GM23338 (cell line): ENCODE results near the gene RAB31. TPM values are rescaled to one million over a fixed set of nuclear protein-coding genes. Genes with fewer than 3 reads are reported as not detected.

ENCODE experiments used
- ATAC-seq: fragments of 200-7000 bp; cut with Tn5 transposase; 3 replicates; pipeline ENCODE4 v1.9.1; 2020
- DNase-seq: peaks from one replicate; pipeline ENCODE4 v3.0.0-alpha.2; 2015; ENCODE audit warnings: low spot score
- H2AFZ ChIP-seq: fragments of 200-600 bp; sonication (generic); 2 replicates; pipeline ENCODE4 v1.8.0; 2016; ENCODE audit warnings: antibody characterized with exemption, mild to moderate bottlenecking, moderate library complexity
- H3F3A ChIP-seq: fragments of 200-600 bp; sonication (generic); replicated peaks from 2 replicates; pipeline ENCODE4 v1.8.0; 2017; ENCODE audit warnings: antibody characterized with exemption, mixed run types, low read depth
- H3K27ac ChIP-seq: fragments of 200-600 bp; sonication (generic); 2 replicates; pipeline ENCODE4 v1.6.1; 2016; ENCODE audit warnings: low read depth
- H3K27me3 ChIP-seq: fragments of 200-600 bp; sonication (generic); 2 replicates; pipeline ENCODE4 v1.8.0; 2016; ENCODE audit warnings: mild to moderate bottlenecking, mixed run types, moderate library complexity; ENCODE audit not compliant: insufficient read depth
- H3K36me3 ChIP-seq: fragments of 200-600 bp; sonication (generic); 2 replicates; pipeline ENCODE4 v1.8.0; 2016; ENCODE audit warnings: mild to moderate bottlenecking; ENCODE audit not compliant: insufficient read depth
- H3K4me1 ChIP-seq: fragments of 200-600 bp; sonication (generic); 2 replicates; pipeline ENCODE4 v1.8.0; 2016; ENCODE audit warnings: mild to moderate bottlenecking, moderate library complexity; ENCODE audit not compliant: insufficient read depth
- H3K4me2 ChIP-seq: fragments of 200-600 bp; sonication (generic); 2 replicates; pipeline ENCODE4 v1.7.1; 2017; ENCODE audit warnings: mixed run types
- H3K4me3 ChIP-seq: fragments of 200-600 bp; sonication (generic); 2 replicates; pipeline ENCODE4 v1.6.1; 2016; ENCODE audit warnings: mixed run types
- H3K79me2 ChIP-seq: fragments of 200-600 bp; sonication (generic); replicated peaks from 2 replicates; pipeline ENCODE4 v1.8.0; 2017; ENCODE audit warnings: mild to moderate bottlenecking; ENCODE audit not compliant: insufficient read depth
- H3K9me2 ChIP-seq: fragments of 200-600 bp; sonication (generic); 2 replicates; pipeline ENCODE4 v1.8.0; 2017; ENCODE audit not compliant: insufficient read depth
- H4K20me1 ChIP-seq: fragments of 200-600 bp; sonication (generic); replicated peaks from 2 replicates; pipeline ENCODE4 v1.8.0; 2017; ENCODE audit warnings: mild to moderate bottlenecking; ENCODE audit not compliant: insufficient read depth
- H3K27ac Mint-ChIP-seq: 2 replicates; pipeline ENCODE4 v1.8.0; 2020; ENCODE audit warnings: inconsistent platforms, mild to moderate bottlenecking, moderate library complexity, mixed read lengths
- H3K27me3 Mint-ChIP-seq: 3 replicates; pipeline ENCODE4 v1.8.0; 2022; ENCODE audit warnings: low read depth, mild to moderate bottlenecking, moderate library complexity, mixed read lengths, inconsistent platforms; ENCODE audit not compliant: insufficient read depth, poor library complexity
- H3K36me3 Mint-ChIP-seq: 3 replicates; pipeline ENCODE4 v1.8.0; 2021; ENCODE audit warnings: low read depth, mild to moderate bottlenecking, inconsistent platforms, moderate library complexity, mixed read lengths
- H3K4me1 Mint-ChIP-seq: 3 replicates; pipeline ENCODE4 v1.8.0; 2020; ENCODE audit warnings: mild to moderate bottlenecking, inconsistent platforms, mixed read lengths
- H3K4me3 Mint-ChIP-seq: 3 replicates; pipeline ENCODE4 v1.8.0; 2021; ENCODE audit warnings: moderate library complexity, mild to moderate bottlenecking, inconsistent platforms, mixed read lengths
- H3K9me3 Mint-ChIP-seq: 3 replicates; pipeline ENCODE4 v1.8.0; 2020; ENCODE audit warnings: moderate library complexity, mild to moderate bottlenecking, inconsistent platforms, mixed read lengths
- CREB1 ChIP-seq: fragments of 250-450 bp; sonication (Bioruptor Pico); IDR thresholded peaks from 2 replicates; pipeline ENCODE4 v1.5.0; 2020; ENCODE audit warnings: low read depth, mild to moderate bottlenecking, moderate library complexity
- EZH2 ChIP-seq: fragments of 200-600 bp; sonication (generic); IDR thresholded peaks from one replicate; pipeline ENCODE4 v1.8.0; 2017; ENCODE audit warnings: antibody characterized with exemption, mild to moderate bottlenecking, low read depth; ENCODE audit not compliant: unreplicated experiment
- EZH2phosphoT487 ChIP-seq: fragments of 200-600 bp; sonication (generic); IDR thresholded peaks from one replicate; pipeline ENCODE4 v1.8.1; 2018; ENCODE audit warnings: antibody characterized with exemption; ENCODE audit not compliant: unreplicated experiment
- NANOG ChIP-seq: IDR thresholded peaks from 2 replicates; pipeline ENCODE4 v1.6.1; 2016; ENCODE audit warnings: antibody characterized with exemption, borderline replicate concordance
- STAT1 ChIP-seq: IDR thresholded peaks from one replicate; pipeline ENCODE4 v1.6.1; 2016; ENCODE audit warnings: antibody characterized with exemption; ENCODE audit not compliant: unreplicated experiment
- ZNF114 ChIP-seq: fragments of 250-450 bp; sonication (Bioruptor Pico); IDR thresholded peaks from 2 replicates; pipeline ENCODE4 v1.5.0; 2020; ENCODE audit warnings: mild to moderate bottlenecking, moderate library complexity
- ZNF331 ChIP-seq: fragments of 250-450 bp; sonication (Bioruptor Pico); IDR thresholded peaks from 2 replicates; pipeline ENCODE4 v1.5.0; 2020; ENCODE audit warnings: low read depth, mild to moderate bottlenecking, moderate library complexity
- polyA plus RNA-seq: library from polyadenylated mRNA; unstranded; fragments of >200 nt; fragmentation: Nextera tagmentation; extraction: Ambion mirVana; gene quantifications from 2 replicates; pipeline ENCODE4 v1.2.1, GENCODE V29; 2016
- total RNA-seq: library from RNA; depleted of rRNA; stranded (reverse); fragments of >200 nt; shearing (Covaris generic); gene quantifications from 2 replicates; pipeline ENCODE4 v1.2.3, GENCODE V29; 2014
- TF ChIP-seq, protein P1 (sequence below), 2 experiments: fragments of 200-600 bp in 1 of 2; sonication (generic) in 1 of 2; conservative IDR thresholded peaks; 2 replicates each; pipeline versions ENCODE4 v1.5.1 to v1.6.1; 2016 to 2017; ENCODE audit warnings: antibody characterized with exemption in 2 of 2, low read depth in 2 of 2, mild to moderate bottlenecking in 2 of 2, moderate library complexity in 1 of 2
- TF ChIP-seq, protein P2 (sequence below): fragments of 250-450 bp; sonication (Bioruptor Pico); IDR thresholded peaks from 2 replicates; pipeline ENCODE4 v1.5.0; 2020; ENCODE audit warnings: mild to moderate bottlenecking, moderate library complexity
- TF ChIP-seq, protein P3 (sequence below): IDR thresholded peaks from 2 replicates; pipeline ENCODE4 v1.6.1; 2016; ENCODE audit warnings: antibody characterized with exemption
- TF ChIP-seq, protein P4 (sequence below): IDR thresholded peaks from one replicate; pipeline ENCODE4 v1.6.1; 2018; ENCODE audit warnings: antibody characterized with exemption; ENCODE audit not compliant: unreplicated experiment

Gene RAB31
- total and polyA plus RNA-seq, 2 experiments from 2014 or later, result 33.8 to 46.1 TPM

DNA sequence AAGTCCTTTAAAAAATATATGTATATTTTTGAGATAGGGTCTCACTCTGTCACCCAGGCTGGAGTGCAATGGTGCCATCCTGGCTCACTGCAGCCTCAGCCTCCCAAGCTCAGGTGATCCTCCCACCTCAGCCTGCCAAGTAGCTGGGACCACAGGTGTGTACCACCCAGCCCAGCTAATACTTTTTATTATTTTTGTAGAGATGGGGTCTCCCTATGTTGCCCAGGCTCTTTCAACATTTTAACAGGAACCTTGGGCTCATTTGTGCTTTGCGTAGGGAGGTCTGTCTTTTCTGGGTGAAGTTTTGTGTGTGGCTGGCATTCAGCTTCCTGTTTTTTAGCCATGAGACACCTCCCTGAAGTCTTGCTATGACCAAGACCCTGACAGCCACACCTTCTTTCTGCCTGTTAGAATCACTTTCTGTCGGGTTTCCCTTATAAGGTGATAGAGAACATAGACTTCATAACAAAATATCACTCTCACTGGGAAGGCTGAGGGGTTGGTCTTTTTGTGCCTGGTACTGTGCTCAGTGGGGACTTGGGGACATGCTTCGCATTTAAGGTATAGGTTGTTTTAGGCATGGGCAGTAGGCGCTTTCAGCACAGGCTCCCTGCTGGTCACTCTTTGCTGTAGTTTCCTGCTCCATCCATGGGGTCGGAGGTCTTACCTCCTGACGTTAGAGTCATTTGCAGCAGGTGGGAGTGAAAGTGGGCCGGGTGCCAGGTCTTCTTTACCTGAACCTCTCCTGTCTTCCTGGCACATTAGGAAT is 3.4 kb downstream of the RAB31 start (continued):
- TF ChIP-seq, protein P1, sequence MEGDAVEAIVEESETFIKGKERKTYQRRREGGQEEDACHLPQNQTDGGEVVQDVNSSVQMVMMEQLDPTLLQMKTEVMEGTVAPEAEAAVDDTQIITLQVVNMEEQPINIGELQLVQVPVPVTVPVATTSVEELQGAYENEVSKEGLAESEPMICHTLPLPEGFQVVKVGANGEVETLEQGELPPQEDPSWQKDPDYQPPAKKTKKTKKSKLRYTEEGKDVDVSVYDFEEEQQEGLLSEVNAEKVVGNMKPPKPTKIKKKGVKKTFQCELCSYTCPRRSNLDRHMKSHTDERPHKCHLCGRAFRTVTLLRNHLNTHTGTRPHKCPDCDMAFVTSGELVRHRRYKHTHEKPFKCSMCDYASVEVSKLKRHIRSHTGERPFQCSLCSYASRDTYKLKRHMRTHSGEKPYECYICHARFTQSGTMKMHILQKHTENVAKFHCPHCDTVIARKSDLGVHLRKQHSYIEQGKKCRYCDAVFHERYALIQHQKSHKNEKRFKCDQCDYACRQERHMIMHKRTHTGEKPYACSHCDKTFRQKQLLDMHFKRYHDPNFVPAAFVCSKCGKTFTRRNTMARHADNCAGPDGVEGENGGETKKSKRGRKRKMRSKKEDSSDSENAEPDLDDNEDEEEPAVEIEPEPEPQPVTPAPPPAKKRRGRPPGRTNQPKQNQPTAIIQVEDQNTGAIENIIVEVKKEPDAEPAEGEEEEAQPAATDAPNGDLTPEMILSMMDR (conservative IDR thresholded peaks at IDR 0.05; ENCODE audit: low read depth in 2 of 2), result no peak
- TF ChIP-seq EZH2 (no peak), STAT1 (no peak), EZH2phosphoT487 (no peak), NANOG (no peak)

DNA sequence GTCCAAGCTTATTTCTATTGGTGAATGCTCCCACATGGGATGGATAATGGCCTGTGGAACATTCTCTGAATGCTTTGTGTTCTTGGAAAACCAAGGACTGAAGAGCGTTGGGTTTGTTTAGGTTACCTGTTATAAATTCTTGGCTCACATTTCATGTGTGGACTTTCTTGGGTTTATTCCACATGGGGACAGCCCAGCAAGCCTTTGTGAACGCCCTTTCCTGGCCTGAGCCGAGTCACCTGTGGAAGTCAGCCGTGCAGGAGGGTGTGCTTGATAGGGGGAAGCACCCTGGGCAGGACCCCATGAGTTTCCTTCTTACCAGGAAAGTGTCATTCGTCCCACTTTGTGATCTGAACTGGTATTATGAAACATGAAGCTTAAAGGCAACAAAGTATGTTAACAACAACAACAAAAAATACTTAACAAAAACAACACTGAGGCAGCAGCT is 4.1 kb downstream of the RAB31 start:
- peaks cover 33% of the 10 kb centered on the region for H3K79me2 ChIP-seq
- TF ChIP-seq ZNF114 (no peak), STAT1 (no peak), EZH2phosphoT487 (no peak), NANOG (no peak), CREB1 (CRISPR knock-in tag) (no peak), ZNF331 (CRISPR knock-in tag) (no peak), EZH2 (no peak)
- TF ChIP-seq, protein P2, sequence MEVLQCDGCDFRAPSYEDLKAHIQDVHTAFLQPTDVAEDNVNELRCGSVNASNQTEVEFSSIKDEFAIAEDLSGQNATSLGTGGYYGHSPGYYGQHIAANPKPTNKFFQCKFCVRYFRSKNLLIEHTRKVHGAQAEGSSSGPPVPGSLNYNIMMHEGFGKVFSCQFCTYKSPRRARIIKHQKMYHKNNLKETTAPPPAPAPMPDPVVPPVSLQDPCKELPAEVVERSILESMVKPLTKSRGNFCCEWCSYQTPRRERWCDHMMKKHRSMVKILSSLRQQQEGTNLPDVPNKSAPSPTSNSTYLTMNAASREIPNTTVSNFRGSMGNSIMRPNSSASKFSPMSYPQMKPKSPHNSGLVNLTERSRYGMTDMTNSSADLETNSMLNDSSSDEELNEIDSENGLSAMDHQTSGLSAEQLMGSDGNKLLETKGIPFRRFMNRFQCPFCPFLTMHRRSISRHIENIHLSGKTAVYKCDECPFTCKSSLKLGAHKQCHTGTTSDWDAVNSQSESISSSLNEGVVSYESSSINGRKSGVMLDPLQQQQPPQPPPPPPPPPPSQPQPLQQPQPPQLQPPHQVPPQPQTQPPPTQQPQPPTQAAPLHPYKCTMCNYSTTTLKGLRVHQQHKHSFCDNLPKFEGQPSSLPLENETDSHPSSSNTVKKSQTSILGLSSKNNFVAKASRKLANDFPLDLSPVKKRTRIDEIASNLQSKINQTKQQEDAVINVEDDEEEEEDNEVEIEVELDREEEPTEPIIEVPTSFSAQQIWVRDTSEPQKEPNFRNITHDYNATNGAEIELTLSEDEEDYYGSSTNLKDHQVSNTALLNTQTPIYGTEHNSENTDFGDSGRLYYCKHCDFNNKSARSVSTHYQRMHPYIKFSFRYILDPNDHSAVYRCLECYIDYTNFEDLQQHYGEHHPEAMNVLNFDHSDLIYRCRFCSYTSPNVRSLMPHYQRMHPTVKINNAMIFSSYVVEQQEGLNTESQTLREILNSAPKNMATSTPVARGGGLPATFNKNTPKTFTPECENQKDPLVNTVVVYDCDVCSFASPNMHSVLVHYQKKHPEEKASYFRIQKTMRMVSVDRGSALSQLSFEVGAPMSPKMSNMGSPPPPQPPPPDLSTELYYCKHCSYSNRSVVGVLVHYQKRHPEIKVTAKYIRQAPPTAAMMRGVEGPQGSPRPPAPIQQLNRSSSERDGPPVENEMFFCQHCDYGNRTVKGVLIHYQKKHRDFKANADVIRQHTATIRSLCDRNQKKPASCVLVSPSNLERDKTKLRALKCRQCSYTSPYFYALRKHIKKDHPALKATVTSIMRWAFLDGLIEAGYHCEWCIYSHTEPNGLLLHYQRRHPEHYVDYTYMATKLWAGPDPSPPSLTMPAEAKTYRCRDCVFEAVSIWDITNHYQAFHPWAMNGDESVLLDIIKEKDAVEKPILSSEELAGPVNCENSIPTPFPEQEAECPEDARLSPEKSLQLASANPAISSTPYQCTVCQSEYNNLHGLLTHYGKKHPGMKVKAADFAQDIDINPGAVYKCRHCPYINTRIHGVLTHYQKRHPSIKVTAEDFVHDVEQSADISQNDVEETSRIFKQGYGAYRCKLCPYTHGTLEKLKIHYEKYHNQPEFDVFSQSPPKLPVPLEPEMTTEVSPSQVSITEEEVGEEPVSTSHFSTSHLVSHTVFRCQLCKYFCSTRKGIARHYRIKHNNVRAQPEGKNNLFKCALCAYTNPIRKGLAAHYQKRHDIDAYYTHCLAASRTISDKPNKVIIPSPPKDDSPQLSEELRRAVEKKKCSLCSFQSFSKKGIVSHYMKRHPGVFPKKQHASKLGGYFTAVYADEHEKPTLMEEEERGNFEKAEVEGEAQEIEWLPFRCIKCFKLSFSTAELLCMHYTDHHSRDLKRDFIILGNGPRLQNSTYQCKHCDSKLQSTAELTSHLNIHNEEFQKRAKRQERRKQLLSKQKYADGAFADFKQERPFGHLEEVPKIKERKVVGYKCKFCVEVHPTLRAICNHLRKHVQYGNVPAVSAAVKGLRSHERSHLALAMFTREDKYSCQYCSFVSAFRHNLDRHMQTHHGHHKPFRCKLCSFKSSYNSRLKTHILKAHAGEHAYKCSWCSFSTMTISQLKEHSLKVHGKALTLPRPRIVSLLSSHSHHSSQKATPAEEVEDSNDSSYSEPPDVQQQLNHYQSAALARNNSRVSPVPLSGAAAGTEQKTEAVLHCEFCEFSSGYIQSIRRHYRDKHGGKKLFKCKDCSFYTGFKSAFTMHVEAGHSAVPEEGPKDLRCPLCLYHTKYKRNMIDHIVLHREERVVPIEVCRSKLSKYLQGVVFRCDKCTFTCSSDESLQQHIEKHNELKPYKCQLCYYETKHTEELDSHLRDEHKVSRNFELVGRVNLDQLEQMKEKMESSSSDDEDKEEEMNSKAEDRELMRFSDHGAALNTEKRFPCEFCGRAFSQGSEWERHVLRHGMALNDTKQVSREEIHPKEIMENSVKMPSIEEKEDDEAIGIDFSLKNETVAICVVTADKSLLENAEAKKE (CRISPR knock-in tag), result no peak
- TF ChIP-seq, protein P3, sequence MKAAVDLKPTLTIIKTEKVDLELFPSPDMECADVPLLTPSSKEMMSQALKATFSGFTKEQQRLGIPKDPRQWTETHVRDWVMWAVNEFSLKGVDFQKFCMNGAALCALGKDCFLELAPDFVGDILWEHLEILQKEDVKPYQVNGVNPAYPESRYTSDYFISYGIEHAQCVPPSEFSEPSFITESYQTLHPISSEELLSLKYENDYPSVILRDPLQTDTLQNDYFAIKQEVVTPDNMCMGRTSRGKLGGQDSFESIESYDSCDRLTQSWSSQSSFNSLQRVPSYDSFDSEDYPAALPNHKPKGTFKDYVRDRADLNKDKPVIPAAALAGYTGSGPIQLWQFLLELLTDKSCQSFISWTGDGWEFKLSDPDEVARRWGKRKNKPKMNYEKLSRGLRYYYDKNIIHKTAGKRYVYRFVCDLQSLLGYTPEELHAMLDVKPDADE, result no peak
- TF ChIP-seq, protein P4, sequence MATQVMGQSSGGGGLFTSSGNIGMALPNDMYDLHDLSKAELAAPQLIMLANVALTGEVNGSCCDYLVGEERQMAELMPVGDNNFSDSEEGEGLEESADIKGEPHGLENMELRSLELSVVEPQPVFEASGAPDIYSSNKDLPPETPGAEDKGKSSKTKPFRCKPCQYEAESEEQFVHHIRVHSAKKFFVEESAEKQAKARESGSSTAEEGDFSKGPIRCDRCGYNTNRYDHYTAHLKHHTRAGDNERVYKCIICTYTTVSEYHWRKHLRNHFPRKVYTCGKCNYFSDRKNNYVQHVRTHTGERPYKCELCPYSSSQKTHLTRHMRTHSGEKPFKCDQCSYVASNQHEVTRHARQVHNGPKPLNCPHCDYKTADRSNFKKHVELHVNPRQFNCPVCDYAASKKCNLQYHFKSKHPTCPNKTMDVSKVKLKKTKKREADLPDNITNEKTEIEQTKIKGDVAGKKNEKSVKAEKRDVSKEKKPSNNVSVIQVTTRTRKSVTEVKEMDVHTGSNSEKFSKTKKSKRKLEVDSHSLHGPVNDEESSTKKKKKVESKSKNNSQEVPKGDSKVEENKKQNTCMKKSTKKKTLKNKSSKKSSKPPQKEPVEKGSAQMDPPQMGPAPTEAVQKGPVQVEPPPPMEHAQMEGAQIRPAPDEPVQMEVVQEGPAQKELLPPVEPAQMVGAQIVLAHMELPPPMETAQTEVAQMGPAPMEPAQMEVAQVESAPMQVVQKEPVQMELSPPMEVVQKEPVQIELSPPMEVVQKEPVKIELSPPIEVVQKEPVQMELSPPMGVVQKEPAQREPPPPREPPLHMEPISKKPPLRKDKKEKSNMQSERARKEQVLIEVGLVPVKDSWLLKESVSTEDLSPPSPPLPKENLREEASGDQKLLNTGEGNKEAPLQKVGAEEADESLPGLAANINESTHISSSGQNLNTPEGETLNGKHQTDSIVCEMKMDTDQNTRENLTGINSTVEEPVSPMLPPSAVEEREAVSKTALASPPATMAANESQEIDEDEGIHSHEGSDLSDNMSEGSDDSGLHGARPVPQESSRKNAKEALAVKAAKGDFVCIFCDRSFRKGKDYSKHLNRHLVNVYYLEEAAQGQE, result no peak

More for the DNA sequence above, 4.1 kb downstream of the RAB31 start:
- H3K9me3 Mint-ChIP-seq, result no peaks in the 10 kb centered on the region; the same call in 2 of the 3 replicates
- H3K4me3 Mint-ChIP-seq, result no peak overlapping the region
- no peak overlapping the region for H2AFZ ChIP-seq
- H3K9me2 ChIP-seq, result no peaks in the 10 kb centered on the region
- peaks cover 7% of the 10 kb centered on the region for H3K4me1 ChIP-seq
- H3K27ac Mint-ChIP-seq, result no peak overlapping the region
- no peaks in the 10 kb centered on the region for H3K36me3 ChIP-seq
- peaks cover 33% of the 10 kb centered on the region for H3K27me3 Mint-ChIP-seq
- peaks cover 30% of the 10 kb centered on the region for H3K4me1 Mint-ChIP-seq
- no peak overlapping the region for H3K27ac ChIP-seq
- H3K4me3 ChIP-seq, result no peak overlapping the region
- DNase-seq (no peak), ATAC-seq (no peak)
- H3K36me3 Mint-ChIP-seq, result no peaks in the 10 kb centered on the region
- peaks cover 35% of the 10 kb centered on the region for H3K27me3 ChIP-seq
- peaks cover 17% of the 10 kb centered on the region for H4K20me1 ChIP-seq
- no peaks in the 10 kb centered on the region for H3F3A ChIP-seq
- H3K4me2 ChIP-seq, result no peak overlapping the region
